Measurements from ENCODE around the gene FLNC.

GRCh38 chr7:128804484-128804883 is 25.7 kb upstream of the FLNC start:
- TF ChIP-seq ATF6 (CRISPR knock-in tag; IDR thresholded peaks at IDR 0.05) (no peak), CREB1 (CRISPR knock-in tag; IDR thresholded peaks at IDR 0.05) (no peak), ARID4B (CRISPR knock-in tag; IDR thresholded peaks at IDR 0.05; ENCODE audit: borderline replicate concordance) (no peak), IRF1 (CRISPR knock-in tag; IDR thresholded peaks at IDR 0.05) (no peak), ATF1 (CRISPR knock-in tag; IDR thresholded peaks at IDR 0.05) (no peak), ELF4 (CRISPR knock-in tag; IDR thresholded peaks at IDR 0.05; ENCODE audit: low read depth) (no peak), NR3C1 (CRISPR knock-in tag; conservative IDR thresholded peaks at IDR 0.05; ENCODE audit: low read depth) (no peak), TCF7 (CRISPR knock-in tag; IDR thresholded peaks at IDR 0.05; ENCODE audit: low read depth) (no peak), IRF2 (CRISPR knock-in tag; IDR thresholded peaks at IDR 0.05; ENCODE audit: borderline replicate concordance, low read depth) (no peak), JUN (CRISPR knock-in tag; IDR thresholded peaks at IDR 0.05) (no peak), ZNF671 (CRISPR knock-in tag; IDR thresholded peaks at IDR 0.05) (no peak), CTCF (IDR thresholded peaks at IDR 0.05) (no peak), MAX (CRISPR knock-in tag; IDR thresholded peaks at IDR 0.05) (no peak)

All from WTC11 (cell line).